GM19438 (cell line): ENCODE data around the gene BIRC2.

Experiments used
- ATAC-seq: cut with Tn5 transposase; IDR thresholded peaks from one replicate; pipeline ENCODE4 v1.9.1; 2021; ENCODE audit warnings: low read depth; ENCODE audit not compliant: unreplicated experiment

The BIRC2 gene

GRCh38 chr11:102399189-102399588, 52.2 kb downstream of the BIRC2 start:
- ATAC-seq = no peak

DNA sequence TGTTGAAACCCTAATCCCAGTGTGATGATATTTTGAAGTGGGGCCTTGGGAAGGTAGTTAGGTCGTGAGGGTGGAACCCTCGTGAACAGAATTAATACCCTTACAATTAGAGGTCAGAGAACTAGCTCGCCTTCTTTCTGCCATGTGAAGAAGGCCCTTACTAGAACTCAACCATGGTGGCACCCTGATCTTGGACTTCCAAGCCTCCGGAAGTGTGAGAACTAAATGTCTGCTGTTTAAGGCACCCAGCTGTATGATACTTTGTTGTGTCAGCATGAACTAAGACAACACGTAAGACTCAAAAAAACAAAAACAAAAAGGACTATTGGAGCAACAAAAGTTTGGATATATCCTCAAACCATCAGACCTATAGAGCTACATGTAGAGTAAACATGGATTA, 53.6 kb downstream of the BIRC2 start:
- no peak for ATAC-seq

DNA sequence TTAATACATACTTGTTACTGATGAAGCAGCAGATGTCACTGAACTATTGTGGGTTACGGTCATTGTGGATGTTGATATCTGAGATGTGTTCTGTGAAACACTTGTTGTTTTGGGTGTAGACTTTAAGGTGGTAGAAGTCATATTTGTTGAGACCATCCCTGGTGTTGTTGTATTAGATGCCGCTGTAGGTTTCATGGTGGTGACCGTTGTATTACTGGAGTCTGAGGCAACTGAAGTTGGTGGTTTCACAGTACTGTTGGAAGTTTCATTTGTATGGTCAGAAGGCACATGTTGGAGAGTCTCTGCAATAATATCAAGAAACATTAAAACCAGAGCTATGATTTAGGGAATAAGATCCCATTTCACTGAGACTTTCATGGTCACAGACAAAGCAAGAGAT, 54.9 kb downstream of the BIRC2 start:
- ATAC-seq = no peak

GRCh38 chr11:102402548-102402947, 55.5 kb downstream of the BIRC2 start:
- ATAC-seq = no peak

DNA sequence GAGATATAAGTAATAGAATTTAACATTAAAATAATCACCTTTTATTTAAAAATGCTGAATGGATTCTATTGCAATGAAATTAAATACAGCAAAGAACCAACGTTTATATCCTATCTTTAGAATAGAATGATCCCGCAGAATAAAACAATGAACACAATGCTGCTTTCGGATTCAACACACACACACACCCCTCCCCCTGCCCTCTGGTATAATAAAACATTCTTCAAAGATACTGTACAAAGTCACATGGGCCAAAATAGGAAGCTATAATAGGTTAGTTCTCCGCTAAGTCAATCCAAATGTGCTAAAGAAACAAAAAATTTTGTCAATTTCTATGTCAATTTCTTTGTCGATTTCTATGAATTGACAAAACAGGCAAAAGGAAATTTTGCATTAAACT, 58.5 kb downstream of the BIRC2 start:
- ATAC-seq = no peak

DNA sequence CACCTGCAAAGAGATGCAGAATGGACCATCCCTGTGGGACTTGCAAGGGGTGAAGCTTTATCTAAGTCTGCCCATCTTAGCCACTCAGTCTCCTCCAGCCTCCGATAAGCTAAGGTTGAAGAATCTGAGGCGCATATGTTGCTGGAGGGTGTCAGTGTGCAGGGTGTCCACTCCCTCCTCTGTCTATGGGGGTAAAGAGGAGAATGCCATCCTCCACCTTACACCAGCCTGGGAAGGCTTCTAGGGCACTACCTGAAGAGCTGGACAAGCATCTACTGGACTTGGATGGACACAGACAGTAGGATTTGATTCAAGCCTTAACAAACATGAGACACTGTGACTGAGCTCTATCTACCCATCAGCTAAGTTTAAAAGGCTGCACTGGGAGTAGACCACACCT, 59.1 kb downstream of the BIRC2 start:
- ATAC-seq = no peak

DNA sequence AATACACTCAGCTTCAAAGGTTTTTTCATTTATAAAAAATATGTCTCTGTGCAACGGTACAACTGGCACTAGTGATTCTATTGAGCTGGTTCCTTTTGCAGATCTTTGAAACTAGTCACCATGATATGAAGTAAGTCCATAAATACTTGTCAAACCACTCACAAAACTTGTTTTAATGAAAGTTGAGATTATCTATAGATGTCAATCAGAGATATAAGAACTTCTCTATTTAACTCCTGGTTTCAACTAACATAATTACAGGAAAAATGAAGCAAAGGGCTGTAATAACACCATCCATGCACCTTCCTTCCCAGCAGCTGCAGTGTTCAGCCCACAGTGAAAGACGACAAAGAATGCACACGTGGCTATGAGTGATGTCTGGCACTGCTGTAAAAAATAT, 60.9 kb downstream of the BIRC2 start:
- ATAC-seq = no peak

DNA sequence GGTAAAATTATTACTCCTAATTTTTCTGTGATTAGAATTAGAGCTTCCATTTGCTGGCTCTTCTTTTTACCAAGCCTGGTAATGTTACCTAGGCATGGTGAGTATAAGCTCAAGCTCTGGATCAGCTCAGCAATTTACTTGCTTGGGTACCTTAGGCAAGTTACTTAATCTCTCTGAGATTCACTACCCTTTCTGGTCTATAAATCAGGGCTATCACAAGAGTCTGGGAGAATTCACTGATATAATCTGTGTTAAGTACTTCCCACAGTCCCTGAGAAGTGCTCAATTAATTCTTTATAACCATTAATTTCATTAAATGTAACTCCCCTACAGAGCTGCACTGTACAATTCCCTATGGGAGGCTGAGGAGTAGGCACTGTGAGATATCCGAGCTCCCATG, 61.3 kb downstream of the BIRC2 start:
- ATAC-seq = no peak

GRCh38 chr11:102410382-102410784, 63.4 kb downstream of the BIRC2 start:
- no peak for ATAC-seq

DNA sequence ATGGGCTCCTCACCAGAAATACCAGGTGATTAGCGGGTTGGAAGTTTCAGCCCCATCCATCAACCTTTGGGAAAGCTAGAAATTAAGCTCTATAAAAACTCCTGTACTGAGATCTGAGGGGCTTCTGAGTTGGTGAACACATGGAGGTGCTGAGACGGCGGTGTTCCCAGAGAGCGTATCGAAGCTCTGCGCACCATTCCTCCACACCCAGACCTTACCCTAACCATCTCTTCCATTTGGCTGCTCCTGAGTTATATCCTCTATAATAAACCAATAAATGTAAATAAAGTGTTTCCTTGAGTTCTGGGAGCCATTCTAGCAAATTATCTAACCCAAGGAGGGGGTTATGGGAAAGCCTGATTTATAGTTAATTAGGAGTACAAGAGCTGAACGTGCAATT, 64.1 kb downstream of the BIRC2 start:
- no peak for ATAC-seq

DNA sequence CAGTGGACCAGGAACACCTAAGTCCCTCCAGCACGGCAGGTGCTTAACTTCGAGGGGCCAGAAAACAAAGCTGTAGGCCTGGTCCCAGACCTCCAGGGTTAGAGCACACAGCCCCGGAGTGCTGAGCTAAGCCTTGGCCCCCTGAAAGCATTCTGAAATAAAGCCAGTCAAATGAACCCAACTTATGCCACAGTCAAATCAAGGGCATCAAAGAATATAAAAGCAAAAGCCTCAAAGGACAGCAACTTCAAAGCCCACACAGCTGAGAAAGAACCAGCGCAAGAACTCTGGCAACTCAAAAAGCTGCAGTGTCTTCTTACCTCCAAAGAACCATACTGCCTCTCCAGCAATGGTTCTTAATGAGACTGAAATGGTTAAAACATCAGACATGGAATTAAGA, 66.5 kb downstream of the BIRC2 start:
- no peak for ATAC-seq

DNA sequence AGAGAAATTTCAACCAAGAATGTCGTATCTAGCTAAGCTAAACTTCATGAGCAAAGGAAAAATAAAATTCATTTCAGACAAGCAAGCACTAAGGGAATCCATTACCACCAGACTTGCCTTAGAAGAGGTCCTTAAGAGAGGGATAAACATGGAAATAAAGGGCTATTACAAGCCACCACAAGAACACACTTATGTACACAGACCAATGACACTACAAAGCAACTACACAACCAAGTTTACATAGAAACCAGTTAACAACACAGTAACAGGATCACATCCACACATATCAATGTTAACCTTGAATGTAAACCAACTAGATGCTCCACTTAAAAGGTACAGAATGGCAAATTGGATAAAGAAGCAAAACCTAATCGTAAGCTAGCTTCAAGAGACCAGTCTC, 67.5 kb downstream of the BIRC2 start:
- no peak for ATAC-seq

GRCh38 chr11:102415304-102415916, 68.4 kb downstream of the BIRC2 start:
- ATAC-seq = no peak

DNA sequence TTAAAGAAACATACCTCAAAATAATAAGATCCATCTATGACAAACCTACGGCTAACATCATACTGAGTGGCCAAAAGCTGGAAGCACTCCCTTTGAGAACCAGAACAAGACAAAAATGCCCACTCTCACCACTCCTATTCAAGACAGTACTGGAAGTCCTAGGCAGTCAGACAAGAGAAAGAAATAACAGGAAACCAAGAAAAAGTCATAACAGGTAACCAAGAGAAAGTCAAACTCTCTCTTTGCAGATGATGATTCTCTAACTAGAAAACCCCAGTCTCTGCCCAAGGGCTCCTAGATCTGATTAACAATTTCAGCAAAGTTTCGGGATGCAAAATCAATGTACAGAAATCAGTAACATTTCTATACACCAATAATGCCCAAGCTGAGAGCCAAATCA, 70.0 kb downstream of the BIRC2 start:
- ATAC-seq = no peak

DNA sequence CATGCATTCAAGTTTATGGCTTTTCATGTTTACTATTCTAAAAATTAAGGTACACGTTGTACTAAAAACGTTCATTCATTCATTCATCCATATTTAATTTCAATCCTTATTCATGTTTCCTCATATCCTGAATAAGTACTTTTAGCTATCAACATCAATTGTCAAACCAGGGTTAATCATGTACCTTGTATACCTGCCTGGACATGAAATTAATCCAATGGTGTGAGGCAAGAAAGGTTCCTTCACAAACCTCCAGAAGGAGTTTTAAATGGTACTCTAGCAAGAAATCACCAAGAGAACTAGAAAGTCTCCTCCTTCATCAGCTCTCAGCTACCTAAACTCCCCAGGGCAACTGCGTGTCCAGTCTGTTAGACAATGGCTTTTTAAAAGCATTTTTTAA, 72.2 kb downstream of the BIRC2 start:
- ATAC-seq = no peak

- ATAC-seq = peak; percentile 67
Observed at GRCh38 chr11:102420547-102420946, 73.5 kb downstream of the BIRC2 start.

- ATAC-seq = no peak
Observed at GRCh38 chr11:102421261-102421660, 74.2 kb downstream of the BIRC2 start.

DNA sequence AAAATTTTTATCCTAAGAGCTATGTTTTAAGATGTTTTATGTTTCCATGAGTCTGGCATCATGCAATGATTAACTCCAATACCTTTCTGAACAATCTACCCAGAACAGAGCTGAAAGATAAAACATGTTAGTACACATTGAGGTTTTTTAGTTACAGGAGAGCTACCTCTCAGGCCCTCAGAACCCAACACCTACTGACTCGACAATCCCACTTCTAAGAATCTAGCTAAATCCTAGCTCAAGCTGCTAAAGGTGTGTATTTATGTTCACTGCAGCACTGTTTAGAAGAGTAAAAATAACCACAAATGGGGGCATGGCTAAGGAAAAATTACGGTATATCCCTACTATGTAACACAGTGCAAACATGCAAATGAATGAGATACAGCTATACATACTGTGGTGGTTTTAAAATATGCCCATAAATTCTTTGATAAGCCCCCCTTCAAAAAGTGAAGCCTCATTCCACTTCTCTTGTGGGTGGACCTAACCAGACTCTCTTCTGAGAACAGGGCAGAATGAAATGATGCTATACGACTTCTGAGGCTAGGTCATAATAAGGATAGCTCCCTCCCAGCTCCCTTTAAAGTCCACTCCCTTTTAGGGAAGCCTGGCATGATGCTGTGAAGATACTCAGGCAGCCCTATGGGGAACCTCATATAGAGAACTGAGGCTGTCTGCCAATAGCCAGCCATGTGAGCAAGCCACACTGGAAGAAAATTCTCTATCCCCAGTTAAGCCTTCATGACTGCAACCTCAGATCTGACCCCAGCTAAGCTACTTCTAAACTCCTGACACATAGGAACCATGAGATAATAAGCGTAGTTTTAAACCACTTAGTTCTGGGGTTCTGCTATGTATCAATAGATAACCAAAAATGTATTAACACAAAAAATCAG, 76.1 kb downstream of the BIRC2 start:
- ATAC-seq = no peak

GRCh38 chr11:102423936-102424335, 76.9 kb downstream of the BIRC2 start:
- no peak for ATAC-seq

DNA sequence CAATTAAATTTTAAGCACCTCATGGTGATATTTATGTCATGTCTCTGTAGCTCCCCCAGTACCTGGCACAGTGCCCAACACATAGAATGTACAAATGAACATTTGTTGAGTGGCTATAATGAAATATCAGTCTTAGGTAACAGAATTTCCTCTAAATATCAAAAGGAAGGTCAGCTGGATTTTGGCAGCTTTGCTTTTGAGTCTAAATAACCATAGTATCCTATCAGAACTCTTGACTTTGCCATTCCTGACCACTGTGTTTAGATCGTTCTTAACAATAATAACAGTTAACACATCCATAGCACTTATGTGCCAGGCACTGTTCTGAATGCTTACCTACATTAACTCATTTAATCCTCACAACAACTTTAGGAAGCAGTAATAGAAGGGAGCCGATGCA, 79.0 kb downstream of the BIRC2 start:
- no peak for ATAC-seq

DNA sequence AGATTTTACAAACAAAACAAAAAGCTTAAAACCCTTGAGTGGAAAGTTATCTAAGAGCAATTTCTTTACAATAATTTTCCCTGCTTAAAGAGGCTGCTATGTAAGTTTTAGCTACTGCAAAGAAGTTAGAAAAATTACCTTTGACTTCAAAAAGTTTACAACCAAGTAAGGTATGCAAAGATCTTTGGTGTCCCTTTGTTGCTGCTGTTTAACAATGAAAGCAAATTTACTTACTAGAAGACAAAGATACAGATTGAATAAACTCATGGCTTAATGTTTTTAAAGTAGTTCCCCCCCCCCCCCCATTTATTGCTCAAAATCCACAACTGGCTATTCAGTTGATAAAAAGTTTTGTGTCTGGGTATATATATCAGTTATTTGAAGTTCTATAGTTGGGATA, 79.6 kb downstream of the BIRC2 start:
- no peak for ATAC-seq

GRCh38 chr11:102427068-102427467, 80.1 kb downstream of the BIRC2 start:
- ATAC-seq = no peak
